Measurements from ENCODE around the gene MRPL24.

The MRPL24 gene

DNA sequence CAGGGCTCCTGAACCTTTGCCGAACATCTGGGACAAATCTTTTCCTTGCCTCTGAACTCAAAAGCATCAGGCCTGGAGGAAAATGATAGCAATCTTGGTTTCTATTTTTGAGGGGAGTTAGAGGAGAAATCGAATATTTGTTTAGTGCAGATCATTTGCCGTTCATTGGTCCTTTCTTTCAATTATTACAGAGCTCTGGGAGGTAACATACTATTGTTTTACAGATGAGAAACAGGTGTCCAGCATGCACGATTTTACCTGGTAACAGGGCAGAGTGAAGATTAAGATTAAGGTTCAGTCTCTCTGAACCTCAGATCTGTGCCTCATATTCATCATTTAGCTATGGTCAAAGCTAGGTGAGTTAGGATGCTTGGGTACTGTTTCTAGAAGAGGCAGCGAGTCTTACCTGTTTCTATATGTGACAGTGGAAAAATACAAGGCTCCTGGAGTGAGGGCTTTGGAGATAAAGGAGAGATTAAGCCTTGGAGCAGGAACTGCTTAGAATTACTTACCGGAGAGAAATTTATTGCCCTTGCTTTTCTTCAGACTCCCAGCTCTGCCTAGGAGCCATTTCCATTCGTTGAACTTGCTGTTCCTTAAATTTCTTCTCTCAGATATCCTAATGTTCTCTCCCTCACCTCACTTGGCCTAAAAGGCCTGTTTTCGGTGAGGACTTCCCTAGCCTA is 27.9 kb upstream of the MRPL24 start:
- Histone ChIP-seq H3K36me3 (ENCODE audit: insufficient read depth) (no peaks in the 10 kb centered on the region; the same call in 1 of the 2 replicates), H3K9ac (peak overlapping the region; percentile 94), H3K79me2 (ENCODE audit: insufficient read depth, low read depth) (peaks cover 62% of the 10 kb centered on the region), H2AFZ (ENCODE audit: low read depth) (peak overlapping the region; percentile 50), H4K20me1 (ENCODE audit: insufficient read depth) (no peaks in the 10 kb centered on the region), H3K27me3 (ENCODE audit: insufficient read depth, low read depth) (no peaks in the 10 kb centered on the region), H3K4me1 (ENCODE audit: low read depth, poor library complexity, severe bottlenecking) (peaks cover 51% of the 10 kb centered on the region), H3K27ac (peak overlapping the region; percentile 79), H3K4me3 (IDR thresholded peaks at IDR 0.05; ENCODE audit: insufficient read depth, low read depth, low read length) (peak overlapping the region; percentile 99), H3K4me2 (peak overlapping the region; percentile 92)
- TF ChIP-seq, protein P1, sequence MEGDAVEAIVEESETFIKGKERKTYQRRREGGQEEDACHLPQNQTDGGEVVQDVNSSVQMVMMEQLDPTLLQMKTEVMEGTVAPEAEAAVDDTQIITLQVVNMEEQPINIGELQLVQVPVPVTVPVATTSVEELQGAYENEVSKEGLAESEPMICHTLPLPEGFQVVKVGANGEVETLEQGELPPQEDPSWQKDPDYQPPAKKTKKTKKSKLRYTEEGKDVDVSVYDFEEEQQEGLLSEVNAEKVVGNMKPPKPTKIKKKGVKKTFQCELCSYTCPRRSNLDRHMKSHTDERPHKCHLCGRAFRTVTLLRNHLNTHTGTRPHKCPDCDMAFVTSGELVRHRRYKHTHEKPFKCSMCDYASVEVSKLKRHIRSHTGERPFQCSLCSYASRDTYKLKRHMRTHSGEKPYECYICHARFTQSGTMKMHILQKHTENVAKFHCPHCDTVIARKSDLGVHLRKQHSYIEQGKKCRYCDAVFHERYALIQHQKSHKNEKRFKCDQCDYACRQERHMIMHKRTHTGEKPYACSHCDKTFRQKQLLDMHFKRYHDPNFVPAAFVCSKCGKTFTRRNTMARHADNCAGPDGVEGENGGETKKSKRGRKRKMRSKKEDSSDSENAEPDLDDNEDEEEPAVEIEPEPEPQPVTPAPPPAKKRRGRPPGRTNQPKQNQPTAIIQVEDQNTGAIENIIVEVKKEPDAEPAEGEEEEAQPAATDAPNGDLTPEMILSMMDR (conservative IDR thresholded peaks at IDR 0.05; ENCODE audit: low read depth, low read length) = 0 out of 2 replicates have a peak, but pooled peaks have one; percentile 4

DNA sequence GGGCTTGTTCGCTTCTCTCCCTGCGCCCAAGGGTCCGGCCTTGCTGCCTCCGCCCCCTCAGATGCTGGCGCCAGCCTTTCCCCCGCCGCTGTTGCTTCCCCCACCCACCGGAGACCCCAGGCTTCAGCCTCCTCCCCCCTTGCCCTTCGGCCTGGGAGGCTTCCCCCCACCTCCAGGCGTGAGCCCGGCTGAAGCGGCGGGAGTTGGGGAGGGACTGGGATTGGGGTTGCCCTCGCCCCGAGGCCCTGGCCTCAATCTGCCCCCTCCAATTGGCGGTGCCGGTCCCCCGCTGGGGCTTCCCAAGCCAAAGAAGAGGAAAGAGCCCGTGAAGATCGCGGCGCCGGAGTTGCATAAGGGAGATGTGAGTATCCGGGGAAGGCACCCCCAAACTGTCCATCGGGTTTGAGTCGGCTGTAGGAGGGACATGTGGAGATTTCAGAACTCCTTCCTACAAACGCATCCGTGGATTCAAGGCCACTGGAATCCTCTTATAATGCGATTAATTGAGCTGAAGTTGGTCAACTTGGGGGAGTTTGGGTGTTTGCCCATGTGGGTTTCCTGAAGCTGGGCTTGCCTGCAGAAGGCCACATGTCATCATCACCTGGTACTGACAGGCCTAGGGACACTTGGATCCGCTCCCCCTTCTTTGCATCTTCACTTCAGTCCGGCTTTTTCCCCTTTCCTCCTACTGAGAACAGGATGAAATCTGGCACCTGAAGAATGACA is 27.2 kb upstream of the MRPL24 start:
- Histone ChIP-seq H3K4me1 (ENCODE audit: low read depth, poor library complexity, severe bottlenecking) (peaks cover 51% of the 10 kb centered on the region), H3K79me2 (ENCODE audit: insufficient read depth, low read depth) (peaks cover 55% of the 10 kb centered on the region), H3K9ac (peak overlapping the region; percentile 94), H2AFZ (ENCODE audit: low read depth) (peak overlapping the region; percentile 50), H4K20me1 (ENCODE audit: insufficient read depth) (no peaks in the 10 kb centered on the region), H3K4me3 (IDR thresholded peaks at IDR 0.05; ENCODE audit: insufficient read depth, low read depth, low read length) (peak overlapping the region; percentile 99), H3K27me3 (ENCODE audit: insufficient read depth, low read depth) (no peaks in the 10 kb centered on the region), H3K36me3 (ENCODE audit: insufficient read depth) (no peaks in the 10 kb centered on the region; the same call in 1 of the 2 replicates), H3K4me2 (peak overlapping the region; percentile 92), H3K27ac (peak overlapping the region; percentile 79)
- TF ChIP-seq, protein P1 (conservative IDR thresholded peaks at IDR 0.05; ENCODE audit: low read depth, low read length) = peak; percentile 13; the same call in 1 of the 2 replicates

DNA sequence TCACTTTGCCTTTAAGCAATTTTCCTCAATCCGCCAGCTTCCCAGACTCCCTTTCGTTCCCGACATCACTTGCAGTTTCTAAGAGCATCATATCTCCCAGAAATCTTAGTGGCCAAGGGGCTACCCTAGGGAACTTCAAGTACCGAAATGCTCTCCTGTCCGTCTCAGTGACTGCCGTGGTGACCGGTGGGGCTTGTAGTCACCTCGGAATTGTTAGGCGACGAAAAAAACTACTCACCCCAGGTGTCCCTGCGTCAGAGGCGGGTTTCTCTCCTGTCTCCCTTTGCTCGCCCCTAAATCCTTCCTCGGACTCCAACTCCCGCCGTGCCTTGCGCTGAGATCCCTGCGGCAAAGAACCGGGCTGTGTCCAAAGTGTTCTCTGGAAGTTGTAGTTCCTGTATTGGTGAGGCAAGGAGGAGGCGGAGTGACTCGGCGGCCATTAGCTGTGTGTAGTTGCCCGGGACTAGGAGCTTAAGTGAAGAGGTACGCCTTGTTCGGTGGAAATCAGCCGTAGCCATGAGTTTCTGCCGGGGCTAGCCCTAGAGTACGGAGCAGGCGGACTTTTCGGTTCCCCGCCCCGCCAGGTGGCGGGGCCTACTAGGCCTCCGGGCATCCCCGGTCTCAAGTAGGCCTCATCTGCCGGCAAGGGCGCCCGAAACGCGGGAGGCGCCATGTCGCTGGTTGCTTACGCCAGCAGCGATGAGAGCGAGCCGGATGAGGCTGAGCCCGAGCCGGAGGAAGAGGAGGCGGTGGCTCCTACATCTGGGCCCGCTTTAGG is 26.4 kb upstream of the MRPL24 start, which contains the start of gene PRCC:
PRCC (plus strand) TSS at position 435 of the 778 bp plus-strand sequence; CDS start at position 672, 237 bp downstream.
- H3K4me2 ChIP-seq = peak within 1 kb of the TSS; percentile 92
- H3K36me3 ChIP-seq (ENCODE audit: insufficient read depth) = no peaks in the 10 kb centered on the region; the same call in 1 of the 2 replicates
- no peaks in the 10 kb centered on the region for H3K27me3 ChIP-seq (ENCODE audit: insufficient read depth, low read depth)
- no peaks in the 10 kb centered on the region for H4K20me1 ChIP-seq (ENCODE audit: insufficient read depth)
- TF ChIP-seq, protein P1 (conservative IDR thresholded peaks at IDR 0.05; ENCODE audit: low read depth, low read length) = no peak
- peaks cover 47% of the 10 kb centered on the region for H3K4me1 ChIP-seq (ENCODE audit: low read depth, poor library complexity, severe bottlenecking)
- H3K27ac ChIP-seq = peak within 1 kb of the TSS; percentile 79
- H2AFZ ChIP-seq (ENCODE audit: low read depth) = peak within 1 kb of the TSS; percentile 80
- H3K9ac ChIP-seq = peak within 1 kb of the TSS; percentile 94
- peaks cover 48% of the 10 kb centered on the region for H3K79me2 ChIP-seq (ENCODE audit: insufficient read depth, low read depth)
- H3K4me3 ChIP-seq (IDR thresholded peaks at IDR 0.05; ENCODE audit: insufficient read depth, low read depth, low read length) = peak within 1 kb of the TSS; percentile 99
